Stimulated activated CD8-positive, alpha-beta memory T cell treated with anti-CD3 and anti-CD28 coated beads, Interleukin-4, amount 100 ng/mL, for 48 hours (primary cell): ENCODE data around the gene PRRG3.
"Not testable (repeated sequence)": the region's sequence is repeated elsewhere in the genome, so short reads cannot be mapped to it uniquely, and the experiment has no call there.

Experiments used
- DNase-seq: peaks from one replicate; pipeline ENCODE4 v3.0.0-alpha.2; 2020

PRRG3 gene

DNA sequence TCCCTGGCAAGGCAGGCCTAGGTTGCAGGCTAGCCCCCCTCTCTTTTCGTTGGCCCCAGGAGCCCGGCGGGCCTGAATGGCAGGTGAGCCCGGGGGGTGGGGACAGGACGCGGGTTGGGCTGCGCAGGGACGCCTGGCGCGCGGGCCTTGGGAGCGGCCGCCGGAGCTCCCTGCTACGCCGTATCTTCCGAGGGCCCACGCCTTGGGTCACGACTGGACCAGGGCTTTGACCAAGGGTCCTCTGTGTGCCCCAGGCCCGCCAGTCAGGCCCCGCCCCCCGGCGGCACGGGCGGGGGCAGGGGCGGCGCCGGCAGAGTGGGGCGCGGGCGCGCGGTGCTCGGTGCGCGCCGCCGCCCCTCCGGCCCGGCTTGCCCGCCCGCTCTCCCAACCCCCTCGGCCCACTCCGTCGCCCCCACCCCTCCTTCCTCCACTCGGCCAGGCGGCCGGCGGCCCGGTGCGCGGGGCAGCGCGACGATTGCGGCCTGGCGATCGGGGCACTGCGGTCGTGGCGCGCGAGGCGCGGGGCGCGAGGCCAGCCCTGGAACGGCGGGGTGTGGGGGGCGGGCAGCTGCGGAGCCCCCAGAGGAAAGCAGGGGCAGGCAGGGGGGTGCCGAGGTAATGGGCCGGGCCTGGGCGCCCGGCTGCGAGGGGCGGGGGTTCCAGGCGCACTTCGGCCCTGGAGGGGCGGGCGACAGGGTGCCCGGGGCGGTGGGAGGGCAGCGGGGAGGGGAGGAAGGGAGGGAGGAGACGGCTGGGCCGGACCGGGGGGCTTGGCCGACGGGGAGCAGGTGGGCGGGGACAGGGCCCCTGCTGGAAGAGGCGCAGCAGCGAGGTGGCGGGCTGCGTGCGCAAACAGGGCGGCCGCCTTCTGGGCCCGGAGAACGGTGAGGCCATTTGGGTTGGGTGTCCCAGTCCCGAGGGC lies at the start of gene PRRG3:
Gene PRRG3 (plus strand): TSS at position 798 of the 922 bp plus-strand sequence. CDS start 3,357 bp downstream, outside the sequence.
- DNase-seq = no peak

DNA sequence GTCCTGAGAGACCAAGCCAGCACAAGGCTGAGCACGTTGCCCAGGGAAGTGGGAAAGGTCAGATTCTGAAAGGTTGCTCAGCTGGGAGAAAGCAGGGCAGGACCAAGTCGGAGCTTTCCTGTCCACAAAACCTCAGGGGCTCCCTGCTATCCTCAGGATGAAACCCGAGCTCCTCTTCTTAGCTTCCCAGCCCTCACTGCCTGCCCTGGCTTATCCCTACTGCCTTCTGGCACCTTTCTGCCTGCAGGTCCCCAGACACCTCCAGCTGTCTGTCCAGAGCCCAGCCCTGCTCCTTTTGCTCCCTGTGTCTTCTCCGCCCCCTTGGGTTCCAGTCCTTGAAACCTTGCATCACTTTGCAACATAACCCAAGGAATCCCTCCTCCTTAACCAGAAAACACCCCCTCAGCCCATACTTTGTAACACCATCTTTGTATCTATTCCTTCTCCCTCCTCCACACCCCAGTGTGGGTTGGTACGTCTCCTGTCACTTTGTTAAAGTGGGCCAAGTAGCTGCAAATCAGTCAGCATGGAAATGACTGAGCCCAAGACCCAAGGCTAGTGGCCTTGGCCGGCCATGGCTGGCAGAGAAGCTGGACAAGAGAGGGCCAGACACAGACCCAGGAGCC lies 20.0 kb upstream of the PRRG3 start:
- DNase-seq = no peak

DNA sequence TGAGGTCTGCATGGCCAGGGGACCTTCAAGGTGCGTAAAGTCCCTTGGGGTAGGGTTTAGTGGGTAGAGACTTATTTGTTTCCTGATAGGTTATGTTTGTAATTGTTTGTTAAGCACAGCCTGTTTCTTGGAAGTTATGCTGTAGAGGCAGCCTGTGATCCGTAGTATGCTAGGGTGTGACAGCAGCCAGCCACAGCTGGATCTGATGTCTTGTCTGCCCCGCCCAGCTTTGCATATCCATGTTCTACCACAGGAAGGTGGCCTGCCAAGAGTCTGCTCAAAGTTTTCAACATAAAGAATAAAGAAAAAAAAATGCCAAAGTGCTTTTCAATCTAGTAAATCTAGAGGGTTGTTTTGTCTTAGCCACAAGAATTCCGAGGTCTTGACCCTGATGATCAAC lies 19.1 kb upstream of the PRRG3 start:
- DNase-seq = no peak

DNA sequence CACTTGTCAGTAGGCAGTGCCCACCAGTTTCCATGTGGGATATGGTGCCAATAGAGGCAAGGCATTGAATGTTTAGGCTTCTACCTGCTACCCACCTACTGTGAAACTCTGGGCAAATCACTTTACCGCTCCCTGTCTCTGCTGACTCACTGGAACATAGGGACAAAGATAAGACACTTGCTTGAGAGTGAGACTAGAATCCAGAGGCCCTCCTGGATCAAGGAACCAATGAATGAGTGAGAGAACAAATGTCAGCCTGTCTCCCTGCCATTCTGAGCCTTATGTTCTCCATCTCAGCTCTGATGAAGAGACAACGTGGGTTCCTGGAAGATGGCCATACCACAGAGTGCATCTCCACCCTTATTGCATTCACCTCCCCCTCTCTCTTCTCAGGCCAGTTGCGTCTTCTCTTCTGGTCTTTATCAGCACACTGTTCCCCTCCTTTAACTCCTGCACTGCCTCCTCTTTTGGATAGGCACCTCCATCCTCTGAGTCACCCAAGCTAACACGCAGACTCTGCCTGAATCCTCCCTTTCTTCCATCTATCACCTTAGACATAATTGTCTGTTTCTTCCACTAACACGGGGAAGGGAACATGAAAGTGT lies 15.4 kb upstream of the PRRG3 start:
- no peak for DNase-seq

DNA sequence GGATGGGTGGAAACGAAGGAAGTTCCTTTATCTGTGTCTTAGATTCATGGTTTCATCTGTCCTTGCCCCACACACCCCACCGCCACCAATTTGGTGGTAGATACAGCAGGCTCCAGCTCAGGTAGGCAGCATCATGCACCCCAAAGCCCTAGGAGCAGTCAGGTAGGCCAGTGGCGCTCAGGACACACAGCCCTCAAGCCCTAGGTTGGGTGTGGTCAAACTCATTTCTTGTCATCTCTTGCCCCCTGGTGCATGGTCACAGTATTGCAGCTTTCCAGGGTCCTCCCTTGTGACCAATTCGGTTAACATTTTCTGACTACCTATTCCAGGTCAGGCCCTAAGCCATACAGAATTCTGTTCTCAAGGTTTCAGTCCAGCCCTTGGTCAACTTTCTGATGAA lies 14.5 kb upstream of the PRRG3 start:
- peak; percentile 81 for DNase-seq

DNA sequence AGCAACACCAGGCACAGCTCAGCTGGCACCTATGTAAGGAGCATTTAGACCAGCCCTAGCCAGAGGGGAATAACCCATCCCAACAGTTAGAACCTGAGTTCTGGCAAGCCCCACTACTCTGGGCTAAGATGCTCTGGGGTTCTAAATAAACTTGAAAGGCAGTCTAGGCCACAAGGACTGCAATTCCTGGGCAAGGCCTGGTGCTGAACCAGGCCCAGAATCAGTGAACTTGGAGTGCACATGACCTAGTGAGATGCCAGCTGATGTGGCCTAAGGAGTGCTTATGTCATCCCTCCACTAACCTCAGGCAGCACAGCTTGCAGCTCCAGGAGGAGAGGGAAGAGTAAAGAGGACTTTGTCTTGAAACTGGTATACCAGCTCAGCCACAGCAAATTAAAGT lies 7.6 kb upstream of the PRRG3 start:
- DNase-seq = no peak

DNA sequence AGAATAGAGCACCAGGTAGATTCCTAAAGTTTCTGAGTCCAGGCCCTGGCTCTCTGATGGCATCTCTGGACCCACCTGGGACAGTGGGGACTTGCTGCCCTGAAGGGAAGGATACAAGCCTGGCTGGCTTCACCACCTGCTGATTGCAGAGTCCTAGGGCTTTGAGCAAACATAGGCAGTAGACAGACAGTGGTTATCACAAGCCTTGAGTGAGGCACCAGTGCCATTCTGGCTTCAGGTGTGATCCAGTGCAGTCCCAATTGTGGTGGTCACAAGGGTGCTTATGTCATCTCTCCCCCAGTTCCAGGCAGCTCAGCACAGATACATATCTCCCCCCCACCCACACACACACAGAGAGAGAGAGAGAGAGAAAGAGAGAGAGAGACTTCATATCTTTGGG lies 6.6 kb upstream of the PRRG3 start:
- no peak for DNase-seq

DNA sequence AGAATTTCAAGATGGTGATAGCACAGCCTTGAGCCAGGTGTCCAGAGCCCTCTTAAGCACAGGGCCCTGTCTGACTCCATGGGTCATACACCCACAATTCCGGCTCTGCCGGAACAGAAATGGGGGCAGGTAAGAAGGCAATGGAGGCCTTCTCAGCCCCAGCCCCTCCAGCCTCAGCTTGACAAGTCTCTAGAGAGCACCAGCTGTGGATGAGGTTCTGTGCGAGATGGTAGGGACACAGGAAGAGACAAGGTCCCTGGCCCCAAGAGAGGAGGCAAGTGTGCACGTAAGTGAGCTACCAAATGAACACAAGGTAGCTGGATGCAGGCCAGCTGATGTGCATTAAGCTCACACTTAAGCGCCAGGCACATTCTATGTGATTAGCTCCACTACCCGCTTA lies 2.4 kb upstream of the PRRG3 start:
- DNase-seq = no peak

DNA sequence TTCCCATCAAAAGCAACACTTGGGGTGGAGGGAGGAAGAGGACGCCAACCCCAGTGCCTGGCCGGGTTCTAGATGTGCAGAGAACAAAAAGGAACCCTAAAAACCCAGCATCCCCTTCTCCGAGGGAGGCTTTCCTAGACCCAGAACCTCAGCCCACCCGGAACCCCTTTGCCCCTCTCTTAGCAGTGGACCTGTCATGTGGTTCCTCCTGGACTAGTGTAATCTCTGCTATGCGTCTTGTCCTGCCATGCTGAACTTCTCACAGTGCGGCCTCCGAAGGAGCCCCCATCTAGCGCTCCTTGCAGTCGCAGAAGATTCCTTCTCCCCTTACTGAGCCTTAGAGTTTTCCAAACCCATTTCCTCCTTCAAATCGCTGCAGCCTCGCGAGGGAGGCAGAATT lies 1.1 kb upstream of the PRRG3 start:
- no peak for DNase-seq

DNA sequence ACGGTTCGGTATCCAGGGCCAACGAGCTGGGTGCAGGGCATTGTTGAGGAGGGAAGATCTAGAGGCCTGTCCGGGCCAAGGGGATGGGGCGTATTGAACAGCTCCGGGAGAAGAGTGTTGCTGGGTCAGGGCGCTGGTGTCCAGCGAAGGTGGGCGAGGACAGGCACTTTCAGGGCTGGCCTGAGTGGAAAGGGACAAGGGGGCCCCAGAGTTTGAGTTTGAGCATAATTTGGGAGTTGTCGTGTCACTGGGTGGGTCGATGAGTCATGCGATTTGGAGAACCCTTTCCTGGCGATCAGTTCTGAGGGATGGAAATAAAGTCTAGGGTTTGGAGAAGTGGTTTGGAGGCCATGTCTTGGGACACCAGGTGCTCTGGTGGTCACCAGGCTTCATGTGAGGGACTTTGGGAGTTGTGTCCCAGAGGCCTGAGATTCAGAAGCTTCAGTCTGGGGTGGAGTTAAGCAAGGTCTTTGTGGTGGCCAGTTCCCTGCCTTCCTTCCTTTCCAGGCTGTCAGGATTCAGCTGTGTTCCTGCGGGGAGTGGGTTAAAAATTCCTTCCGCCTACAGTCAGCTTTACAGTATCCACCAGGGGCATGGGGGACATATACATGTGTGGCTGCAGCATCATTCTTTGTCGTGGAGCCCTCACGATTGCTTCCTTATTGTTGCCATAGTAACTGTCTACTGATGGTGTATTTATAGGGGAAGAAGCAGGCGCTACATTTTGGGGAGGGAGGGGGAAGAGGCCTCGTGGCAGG lies 504 bp downstream of the PRRG3 start:
- DNase-seq = no peak

DNA sequence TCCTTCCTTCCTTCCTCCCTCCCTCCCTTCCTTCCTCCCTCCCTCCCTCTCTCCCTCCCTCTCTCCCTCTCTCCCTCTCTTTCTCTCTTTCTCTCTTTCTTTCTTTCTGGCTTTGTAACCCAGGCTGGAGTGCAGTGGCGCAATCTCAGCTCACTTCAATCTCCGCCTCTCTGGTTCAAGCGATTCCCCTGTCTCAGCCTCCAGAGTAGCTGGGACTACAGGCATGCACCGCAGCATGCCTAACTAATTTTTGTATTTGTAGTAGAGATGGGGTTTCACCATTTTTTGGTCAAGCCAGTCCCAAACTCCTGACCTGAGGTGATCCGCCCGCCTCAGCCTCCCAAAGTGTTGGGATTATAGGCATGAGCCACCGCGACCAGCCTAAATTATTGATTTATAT lies 1.8 kb downstream of the PRRG3 start:
- DNase-seq = not testable (repeated sequence)

DNA sequence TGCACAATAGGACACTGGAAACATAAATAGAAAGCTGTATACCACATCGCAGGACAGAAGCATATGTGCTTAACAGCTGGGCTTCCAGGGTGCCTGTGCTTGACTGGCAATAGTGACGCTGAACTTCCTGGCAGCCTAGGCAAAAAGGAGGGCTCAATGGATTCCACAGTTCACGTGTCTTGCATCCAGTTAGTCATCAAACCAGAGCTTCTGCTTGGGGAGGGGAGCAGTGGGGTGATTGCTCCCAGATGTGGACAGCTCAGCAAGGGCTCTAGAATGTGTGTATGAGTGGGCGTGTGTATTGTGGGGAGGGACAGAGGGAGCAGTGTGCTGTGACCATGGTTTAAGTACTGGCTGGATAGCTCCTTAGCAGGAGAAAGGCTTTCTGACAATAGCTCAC lies 2.3 kb downstream of the PRRG3 start:
- no peak for DNase-seq

DNA sequence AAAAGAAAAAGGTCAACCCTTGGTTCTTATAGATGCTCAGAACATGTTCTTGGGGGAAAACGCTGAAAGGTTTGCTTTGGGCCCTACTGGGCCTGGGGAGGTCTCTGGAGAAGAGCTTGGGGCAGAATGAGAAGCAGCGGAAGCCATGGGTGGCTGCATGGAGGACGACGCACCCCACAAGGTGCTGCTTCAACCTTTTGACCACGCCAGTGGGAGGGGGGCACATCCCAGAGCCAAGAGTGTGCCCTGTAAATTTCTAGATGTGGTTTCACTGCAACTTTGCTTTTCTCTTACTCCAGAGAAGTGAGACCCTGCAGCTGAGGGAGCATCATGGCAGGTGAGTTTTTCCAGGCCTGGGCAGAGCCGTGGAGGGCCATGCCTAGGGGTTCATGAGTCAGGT lies 3.2 kb downstream of the PRRG3 start:
- DNase-seq = no peak

DNA sequence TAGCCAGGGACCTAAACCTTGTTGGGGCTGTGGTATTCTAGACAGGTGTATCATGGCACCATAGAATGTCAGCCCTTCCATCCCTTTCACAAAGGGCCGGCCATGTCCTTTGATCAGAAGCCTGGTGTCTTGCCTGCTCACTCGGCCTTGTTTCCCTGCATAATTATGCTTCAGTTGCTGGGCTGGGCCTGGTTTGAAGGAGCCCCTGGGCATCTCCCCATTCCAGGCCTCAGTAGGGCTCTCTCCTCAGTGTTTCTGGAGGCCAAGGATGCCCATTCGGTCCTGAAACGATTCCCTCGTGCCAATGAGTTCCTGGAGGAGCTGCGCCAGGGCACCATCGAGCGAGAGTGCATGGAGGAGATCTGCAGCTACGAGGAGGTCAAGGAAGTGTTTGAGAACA lies 4.5 kb downstream of the PRRG3 start:
- DNase-seq = no peak

DNA sequence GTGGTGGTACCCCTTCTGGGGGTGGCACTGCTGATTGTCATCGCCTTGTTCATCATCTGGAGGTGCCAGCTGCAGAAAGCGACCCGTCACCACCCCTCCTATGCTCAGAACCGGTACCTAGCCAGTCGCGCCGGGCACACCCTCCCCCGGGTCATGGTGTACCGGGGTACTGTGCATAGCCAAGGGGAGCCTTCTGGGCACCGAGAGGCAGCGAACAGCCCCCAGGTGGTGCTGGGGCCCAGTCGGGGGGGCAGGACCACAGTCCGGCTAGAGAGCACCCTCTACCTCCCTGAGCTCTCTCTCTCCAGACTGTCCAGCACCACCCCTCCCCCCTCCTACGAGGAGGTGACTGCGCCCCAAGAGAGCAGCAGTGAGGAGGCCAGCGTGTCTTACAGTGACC lies 5.3 kb downstream of the PRRG3 start:
- no peak for DNase-seq

DNA sequence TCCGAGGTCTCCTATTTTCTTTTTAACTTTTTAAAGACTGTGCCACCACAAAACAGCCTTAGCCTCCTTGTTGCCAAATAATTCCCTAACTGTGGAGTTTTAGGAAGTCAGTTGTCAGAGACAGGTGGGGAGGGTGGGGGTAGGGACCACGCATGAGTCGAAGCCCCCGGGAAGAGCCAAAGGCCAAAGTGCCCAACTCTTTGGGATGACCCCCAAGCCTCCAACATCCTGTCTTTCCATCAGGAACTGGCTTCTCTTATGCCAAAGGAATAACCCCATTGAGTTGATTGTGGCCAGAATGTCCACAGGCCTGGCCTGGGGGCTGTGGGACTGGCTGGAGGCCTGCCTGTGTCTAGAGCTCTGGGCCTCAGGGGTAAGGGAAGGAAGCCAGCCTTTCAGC lies 5.8 kb downstream of the PRRG3 start:
- no peak for DNase-seq

DNA sequence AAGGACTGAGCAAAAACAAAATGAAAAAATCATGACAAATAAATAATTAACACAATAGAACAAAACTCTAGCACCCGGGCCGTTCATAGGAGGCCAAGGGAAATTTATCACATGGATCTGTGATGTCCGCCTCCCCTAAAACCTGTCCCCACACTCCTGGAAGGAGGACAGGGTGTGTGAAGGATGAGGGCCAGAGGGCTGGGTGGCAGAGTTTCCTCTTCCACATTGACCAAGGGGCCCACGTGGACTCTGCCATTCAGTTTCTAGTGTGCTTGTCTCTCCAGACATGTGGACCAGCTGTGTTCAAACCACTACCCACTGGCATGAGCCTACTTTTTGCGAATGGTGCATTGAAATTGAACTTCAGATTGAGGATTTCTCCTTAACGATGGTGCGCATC lies 6.3 kb downstream of the PRRG3 start:
- DNase-seq = no peak

DNA sequence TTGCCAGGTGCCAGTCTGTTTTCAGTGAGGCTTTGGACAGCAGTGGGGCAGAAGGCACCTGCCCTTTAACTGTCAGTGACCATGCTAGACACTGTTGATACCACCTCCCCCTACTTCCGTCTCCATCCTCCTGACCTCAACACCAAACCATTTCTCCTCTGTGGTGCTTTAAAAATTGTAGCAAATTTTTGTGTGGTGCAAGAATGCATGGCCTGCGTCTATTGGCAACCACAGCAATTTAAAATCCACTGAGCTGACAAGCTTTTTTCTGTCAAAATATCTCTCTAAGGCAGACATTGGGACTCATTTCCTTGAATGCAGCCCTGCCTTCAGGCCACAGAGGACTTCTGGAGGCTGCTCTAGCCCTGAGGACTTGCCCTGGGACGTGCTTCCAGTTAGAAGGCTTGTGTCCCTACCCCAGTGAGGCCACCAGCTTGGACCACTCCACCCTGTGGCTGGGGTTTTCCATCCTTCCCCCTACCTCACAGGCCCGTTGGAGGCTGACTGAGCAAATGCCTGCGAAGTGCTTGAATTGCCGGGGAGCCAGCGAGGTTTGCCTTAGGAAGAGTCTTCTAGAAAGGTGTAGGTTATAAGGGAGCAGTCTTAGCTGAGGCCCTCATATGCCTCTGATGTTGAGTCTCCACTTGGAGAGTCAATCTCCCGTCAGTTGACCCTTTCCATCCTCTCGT lies 6.9 kb downstream of the PRRG3 start:
- no peak for DNase-seq

DNA sequence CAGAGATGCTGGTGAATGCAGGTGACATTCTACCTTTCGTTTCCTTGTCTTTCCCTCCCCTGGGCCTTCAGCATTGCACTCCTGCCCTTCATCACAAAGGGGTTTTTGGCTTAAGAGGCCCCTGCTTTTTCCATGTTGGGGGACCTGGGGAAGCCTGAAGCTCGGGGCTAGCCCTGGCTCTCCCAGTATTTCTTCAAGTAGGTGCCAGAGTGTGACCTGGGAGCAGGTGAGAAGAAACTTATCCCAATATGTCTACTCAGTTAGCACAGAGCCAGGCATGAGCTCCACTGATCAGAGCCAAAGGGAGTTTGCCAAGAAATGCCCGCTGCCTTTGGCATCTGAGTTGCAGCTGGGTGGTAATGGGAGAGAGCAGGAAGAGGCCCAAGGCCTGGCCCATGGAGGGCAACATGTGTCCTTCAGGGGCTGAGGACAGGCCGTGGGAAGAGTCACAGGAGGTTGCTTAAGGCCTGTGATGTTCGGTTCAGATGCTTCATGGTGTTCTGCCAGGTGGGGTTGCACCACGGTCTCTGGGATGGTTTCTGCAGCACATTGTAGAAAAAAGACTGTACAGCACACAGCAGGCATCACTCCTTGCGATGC lies 7.6 kb downstream of the PRRG3 start:
- no peak for DNase-seq

DNA sequence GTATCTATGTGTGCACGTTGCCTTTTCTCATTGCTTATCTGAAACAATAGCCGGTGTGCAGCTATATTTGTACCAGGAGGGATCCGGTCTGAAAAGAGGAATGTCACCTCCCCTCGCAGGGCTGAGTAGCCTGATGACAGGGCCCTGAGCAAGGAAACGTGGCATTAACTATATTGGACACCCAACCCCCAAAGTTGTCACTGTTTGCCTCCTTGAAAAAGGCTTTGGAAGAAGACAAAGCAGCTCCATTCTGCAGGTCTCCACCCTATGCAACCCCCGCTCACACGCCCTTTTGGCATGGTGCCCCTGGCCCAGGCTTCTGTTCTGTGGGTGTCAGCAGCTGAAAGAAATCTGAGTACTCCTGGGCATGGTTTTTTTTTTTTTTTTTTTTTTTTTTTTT lies 8.2 kb downstream of the PRRG3 start:
- DNase-seq = no peak

DNA sequence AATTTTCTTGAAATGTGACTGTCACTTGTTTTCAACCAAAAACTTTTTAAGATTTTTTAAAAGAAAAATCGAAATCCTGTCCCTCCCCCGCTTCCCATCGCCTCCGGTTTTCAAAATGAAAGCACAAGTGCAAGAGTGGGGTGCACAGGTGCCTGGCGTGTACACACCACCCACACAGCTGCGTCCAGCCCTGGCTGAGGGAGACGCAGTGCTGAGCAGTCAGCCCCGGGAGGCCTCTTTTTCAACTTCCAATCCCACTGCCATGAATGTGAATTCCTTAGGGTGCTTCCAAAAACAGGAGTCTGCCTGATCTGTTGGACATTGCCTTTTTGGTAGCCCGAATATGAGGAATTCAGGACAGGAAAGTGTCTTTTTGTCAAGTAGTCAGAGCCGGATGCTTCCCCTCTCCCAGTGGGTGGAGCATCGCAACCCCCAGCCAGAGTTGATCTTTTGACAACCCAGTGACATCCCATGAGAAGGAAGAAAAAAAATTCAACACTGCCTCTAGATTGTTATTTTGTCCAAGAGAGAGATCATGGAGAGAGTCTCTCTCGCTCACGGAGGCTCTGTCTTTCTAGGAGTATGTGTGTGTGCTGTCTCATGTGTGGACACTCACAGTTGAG lies 8.9 kb downstream of the PRRG3 start:
- no peak for DNase-seq

DNA sequence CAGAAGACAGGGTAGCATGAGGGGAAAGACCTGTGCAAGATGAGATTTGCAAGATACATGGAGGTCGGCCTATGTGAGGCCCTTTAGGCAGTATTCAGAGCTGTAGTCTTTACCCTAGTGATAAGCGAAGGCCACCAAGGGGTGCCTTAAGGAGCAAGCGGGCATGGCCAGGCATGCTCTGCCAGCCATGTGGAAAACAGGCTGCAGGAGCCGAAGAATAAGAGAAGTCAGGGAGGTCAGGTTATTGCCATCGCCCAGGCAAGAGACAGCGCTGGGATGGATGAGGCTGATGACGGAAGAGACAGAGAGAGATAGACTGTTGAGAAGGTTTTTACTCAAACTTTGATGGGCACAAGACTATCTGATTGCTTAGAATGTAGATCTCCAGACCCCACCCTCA lies 13.6 kb downstream of the PRRG3 start:
- DNase-seq = no peak
